ENCODE data around the gene CYTH3. TPM values are rescaled to one million over a fixed set of nuclear protein-coding genes. Genes with fewer than 3 reads are reported as not detected.
"Not testable (repeated sequence)": the region's sequence is repeated elsewhere in the genome, so short reads cannot be mapped to it uniquely, and the experiment has no call there.

Gene CYTH3
- total RNA-seq, 1 donor from 2014 or later: 10.0 TPM

DNA sequence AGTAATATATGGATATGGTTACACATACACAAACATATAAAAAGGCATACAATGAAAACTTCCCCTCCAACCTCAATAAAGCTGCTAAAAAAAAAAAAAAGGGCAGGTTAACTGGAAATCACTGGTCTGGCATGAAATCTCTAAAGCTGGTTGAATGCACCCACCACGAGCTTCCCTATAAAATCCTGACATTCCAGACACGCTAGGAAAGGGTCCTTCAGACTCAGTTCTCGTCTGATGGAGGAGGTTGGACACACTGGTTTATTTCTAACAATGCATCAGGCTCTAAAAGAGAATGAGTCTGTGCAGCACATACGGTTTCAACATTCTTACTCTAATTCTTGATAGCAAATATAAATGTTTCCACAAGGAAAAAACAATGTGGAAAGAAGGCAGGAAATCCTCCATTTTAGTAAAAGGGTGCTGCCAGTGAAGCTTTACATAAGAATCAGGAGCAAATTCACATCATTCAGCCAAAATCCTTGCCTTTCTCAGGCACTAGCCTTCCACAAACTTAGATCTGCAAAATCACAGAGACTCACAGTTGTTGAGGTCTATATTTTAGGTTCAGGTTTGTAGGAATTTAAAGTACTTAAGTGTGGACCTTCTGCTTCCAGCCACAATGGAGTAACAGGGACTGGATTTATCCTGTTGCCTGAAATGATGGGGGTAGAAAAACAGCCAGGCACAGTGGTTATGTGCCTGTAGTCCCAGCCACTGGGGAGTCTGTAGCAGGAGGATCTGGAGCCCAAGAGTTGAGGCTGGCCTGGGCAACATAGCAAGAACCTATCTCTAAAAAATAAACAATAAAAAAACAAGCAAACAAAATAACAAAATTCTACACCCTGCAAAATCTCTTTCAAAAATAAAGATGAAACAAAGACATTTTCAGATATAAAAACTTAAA lies 73.5 kb downstream of the CYTH3 start:
- no peak for DNase-seq (ENCODE audit: low read depth, low spot score)

DNA sequence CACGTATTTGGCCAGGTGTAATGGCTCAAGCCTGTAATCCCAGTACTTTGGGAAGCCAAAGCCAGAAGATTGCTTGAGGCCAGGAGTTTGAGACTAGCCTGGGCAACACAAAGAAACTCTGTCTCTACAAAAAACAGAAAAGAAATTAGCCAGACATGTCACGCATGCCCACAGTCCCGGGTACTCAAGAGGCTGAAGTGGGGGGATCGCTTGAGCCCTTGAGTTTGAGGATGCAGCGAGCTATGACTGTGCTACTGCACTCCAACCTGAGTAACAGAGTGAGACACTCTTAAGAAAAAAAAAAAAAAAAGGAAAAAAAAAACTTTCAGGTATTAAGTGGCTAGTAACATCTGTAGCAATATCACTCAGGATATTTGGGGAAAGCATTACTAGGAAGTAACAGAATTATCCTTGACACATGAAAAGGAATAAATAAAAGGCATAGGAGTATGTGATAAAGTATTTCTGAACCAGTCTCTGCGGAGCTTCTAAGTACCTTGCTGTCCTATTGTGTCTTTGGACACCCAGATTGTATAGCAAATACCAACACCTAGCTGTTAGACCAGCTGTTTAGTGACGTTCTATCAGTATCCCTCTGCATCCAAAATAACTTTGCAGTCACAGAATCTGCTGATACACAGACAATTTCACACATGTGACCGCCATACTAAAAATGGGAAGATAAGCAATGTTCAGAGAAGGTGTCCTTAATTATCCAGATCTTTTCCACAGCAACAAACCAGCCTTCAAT lies 74.4 kb downstream of the CYTH3 start:
- no peak for DNase-seq (ENCODE audit: low read depth, low spot score)

DNA sequence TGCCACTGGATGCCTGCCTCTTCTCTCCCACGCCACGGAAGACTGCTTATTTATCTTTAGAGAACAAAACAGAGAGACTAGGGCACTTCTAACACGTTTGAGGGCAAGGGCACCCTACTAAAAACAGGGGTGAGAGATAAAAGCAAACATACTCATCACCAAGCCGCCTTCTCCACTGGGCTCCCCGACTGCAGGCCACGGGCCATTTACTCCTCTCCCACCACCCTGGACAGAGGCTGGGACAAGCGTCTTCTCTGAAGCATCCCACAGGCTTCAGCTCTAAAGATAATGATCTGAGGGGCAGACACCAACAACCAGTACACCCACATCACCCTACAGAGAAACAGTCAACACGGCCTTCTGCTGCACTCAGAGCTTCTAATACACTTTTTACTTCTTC lies 78.7 kb downstream of the CYTH3 start:
- DNase-seq (ENCODE audit: low read depth, low spot score): no peak

DNA sequence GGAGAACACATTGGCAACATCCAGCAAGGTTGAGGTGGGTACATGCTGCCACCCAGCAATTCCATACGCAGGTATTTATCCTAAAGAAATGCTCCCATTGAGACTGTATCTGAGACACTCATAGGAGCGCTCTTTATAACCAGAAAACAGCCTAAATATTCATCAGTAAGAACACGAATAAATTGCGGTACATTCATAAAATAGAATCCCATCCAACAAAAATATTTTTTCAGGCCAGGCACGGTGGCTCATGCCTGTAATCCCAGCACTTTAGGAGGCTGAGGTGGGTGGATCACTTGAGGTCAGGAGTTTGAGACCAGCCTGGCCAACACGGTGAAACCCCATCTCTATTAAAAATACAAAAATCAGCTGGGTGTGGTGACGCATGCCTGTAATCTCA lies 81.9 kb downstream of the CYTH3 start:
- not testable (repeated sequence) for DNase-seq (ENCODE audit: low read depth, low spot score)

DNA sequence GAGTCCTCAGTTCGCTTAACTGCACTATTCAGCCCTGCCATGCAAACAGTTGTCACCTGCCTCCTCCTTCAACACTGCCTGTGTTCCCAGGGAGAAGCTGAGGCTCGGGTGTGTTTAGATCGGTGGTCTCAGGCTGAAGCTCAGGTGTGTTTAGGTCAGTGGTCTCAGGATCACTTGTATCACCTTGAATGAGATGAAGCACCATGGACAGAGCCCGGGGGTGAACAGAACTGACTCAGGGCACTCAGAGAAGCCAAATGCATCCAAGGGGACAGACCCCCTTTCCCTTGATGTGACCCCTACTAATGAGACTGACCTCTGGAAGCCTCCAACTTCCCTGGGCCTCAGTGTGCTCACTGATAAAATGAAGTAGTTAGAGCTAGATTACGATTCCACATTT lies 84.0 kb downstream of the CYTH3 start:
- no peak for DNase-seq (ENCODE audit: low read depth, low spot score)

DNA sequence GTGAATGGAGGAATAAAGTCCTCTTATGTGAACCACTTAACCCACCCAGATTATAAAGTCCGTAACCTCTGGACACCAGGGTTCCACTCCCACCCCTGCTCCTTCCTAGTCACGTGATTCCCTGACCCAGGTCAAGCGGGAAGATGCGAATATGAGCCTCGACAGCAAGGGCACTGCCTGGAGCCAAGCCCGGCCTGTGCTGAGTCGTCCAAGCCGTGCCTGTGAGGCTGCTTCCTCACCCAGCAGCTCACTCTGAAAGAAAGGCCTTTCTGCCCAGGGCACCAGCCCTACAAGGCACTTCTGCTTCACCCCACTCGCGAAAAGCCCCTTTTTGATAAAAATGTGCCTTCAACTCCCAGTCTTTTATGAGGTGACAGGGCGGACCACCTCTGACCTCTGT lies 85.8 kb downstream of the CYTH3 start:
- DNase-seq (ENCODE audit: low read depth, low spot score): no peak

DNA sequence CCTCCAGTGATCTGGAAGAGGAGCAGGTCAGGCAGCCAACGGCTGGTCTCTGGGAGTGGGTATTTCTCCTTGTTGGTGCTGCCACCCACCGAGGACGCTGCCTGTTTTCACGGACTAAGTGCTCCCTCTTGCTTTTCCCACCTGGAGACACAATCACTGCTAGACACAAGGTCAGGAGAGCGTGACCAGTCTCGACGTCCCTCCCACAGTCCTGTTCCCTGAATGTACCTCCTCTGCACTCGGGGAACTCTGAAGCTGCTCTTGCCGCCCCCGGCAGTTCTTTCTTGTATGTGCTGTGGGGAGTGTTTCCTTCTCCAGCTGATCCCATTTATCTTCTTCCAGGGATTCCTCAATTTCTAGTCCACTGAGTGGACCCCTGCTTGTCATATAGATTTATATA lies 89.4 kb downstream of the CYTH3 start:
- DNase-seq (ENCODE audit: low read depth, low spot score): no peak

DNA sequence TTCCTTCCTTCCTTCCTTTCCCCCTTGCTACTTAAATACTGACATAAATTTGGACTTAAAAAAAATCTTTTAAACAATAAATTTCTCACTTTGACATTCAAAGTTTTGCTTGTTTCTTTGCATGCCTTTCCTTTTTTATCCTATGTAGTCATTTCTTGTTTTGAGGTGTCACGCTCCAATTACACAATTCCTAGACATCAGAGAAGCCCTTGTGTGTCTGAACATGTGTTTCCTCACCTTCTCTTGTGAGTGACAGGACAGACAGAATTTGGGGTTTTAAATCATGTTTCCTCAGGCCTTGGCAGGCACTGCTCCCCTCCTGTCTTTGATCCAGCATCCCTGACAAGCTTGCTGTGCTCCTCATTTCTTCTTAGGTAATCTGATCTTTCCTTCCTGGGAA lies 91.3 kb downstream of the CYTH3 start:
- DNase-seq (ENCODE audit: low read depth, low spot score): no peak

DNA sequence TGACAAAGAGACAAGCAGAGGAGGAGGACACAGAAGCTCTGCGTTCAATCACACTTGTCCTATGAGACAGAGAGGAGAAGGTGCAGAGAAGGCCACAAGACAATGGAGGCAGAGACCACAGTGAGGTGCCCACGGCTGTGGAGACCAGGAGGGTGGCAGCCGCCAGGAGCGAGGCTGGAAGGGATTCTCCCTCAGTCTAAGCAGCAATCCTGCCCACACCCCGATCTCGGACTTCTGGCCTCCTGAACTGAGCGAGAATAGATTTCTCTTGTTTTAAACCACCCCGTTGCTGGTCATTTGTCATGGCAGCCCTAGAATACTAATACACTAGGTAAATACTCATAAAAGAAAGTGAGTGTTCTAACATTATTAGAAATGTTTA lies 92.1 kb downstream of the CYTH3 start:
- DNase-seq (ENCODE audit: low read depth, low spot score): no peak

DNA sequence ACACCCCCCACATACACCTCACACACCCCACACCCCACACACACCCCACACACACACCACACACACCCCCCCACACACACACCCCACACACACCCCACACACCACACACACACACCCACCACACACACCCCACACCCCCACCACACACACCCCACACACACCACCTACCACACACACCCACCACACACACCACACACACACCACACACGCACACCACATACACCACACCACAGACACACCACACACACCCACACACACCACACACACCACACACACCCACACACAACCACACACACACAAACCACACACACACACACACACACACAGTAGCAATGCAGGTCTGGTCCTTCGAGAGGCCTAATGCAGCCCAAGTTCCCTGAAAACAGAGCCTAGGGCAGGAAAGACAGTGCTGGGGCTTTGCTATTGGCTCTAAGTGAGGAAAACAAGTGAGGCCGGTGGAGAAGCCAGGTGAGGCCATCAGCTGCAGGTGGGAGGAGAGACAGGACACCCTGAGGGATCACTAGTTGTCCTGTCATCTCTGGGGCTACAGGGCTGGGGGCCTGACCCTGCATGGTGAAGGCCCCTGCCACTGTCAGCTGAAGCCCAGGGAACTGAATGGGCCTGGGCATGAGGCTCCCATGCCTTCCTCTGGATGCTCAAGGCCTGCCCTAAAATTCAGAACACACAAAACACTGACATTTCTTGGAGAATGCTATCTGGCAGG lies 92.6 kb downstream of the CYTH3 start:
- DNase-seq (ENCODE audit: low read depth, low spot score): no peak

DNA sequence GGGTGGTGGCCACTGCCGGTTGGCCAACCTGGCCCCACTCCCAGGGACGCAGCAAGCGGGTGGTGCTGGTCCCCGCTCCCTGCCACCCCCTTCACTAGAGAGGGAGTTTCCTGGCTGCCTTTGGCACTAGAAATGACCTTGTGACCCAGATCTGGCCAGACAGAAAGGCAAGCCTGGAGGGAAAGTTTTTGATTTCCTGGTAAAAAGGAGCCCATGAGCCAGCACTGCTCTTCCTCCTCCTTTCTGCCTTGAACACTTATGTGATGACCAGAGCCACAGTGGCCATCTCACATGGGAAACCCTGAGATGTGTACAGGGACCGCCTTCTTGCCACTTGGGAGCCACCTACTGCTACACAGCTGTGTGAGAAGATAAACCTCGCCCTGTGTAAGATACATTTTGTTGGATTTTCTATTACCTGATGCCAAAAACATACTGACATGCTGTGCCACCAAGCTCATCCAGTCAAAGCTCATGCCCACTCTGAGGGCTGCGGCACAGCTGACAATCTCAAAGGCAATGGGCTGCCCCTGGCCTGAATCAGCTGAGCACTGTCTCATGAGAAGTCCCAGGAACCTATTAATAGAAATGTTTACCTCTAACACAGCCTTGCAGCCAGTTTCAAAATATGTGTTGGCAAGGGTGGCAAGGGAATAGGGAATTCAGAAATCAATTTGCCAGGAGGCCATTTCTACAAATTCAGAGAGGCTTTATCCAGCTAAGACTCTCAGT lies 94.0 kb downstream of the CYTH3 start:
- no peak for DNase-seq (ENCODE audit: low read depth, low spot score)

DNA sequence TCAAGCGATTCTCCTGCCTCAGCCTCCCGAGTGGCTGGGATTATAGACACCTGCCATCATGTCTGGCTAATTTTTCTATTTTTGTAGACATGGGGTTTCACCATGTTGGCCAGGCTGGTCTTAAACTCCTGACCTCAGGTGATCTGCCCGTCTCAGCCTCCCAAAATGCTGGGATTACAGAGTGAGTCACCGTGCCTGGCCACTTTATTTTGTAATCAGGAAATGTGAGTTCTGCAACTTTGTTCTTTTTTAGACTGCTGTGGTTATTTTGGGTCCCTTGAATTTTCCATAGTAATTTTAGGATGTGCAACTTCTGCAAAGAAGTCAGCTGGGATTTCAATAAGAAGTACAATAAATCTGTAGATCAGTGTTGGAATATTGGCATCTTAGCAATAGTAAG lies 96.8 kb downstream of the CYTH3 start:
- no peak for DNase-seq (ENCODE audit: low read depth, low spot score)

DNA sequence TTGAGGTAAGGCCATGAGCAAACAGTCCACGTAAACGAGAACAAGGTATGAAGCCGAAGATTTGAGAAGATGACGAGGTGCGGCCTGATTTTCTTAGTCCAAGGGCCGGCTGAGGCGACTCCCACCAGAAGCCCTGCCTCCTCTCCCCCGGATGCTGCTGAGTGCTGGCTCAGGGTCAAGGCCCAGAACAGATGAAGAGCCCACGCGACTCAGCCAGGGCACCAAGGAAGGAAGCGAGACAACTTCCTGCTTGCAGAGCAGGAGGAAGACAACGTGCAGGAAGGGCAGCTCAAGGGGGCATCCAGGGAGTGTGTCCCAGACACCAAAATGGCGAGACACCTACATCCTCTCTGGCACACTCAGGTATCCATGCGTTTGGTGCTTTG lies 99.5 kb downstream of the CYTH3 start:
- DNase-seq (ENCODE audit: low read depth, low spot score): no peak

DNA sequence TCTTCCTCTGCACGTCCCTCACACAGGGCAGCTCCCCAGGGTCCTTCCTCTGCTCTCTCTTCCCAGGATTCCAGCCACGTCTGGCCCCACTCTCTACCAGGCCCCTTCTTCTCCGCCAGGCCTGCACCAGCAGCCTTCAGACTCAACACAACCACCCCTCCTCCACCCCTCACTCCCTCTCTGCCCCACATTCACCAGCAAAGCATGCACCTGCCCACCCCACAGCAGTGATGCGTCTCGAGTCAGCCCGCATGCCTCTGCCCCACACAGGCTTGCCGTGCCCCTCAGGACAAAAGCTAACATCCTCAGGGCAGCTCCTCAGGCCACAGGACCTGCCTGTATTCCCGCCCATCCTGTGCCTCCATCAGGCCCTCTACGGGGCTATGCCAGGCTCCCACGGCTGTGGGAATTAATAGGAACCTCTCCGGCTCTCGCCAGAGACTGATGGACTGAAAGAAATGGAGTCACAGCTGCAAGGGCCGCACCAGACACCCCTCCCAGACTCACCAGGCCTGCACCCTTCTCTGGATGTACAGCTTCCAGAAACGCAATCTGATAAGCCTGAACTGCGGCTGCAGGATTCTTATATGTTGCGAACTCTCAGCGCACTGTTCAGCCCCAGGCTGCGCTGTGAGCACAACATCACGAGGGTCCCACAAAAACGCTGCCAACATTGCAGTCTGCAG lies 100.1 kb downstream of the CYTH3 start:
- DNase-seq (ENCODE audit: low read depth, low spot score): no peak

DNA sequence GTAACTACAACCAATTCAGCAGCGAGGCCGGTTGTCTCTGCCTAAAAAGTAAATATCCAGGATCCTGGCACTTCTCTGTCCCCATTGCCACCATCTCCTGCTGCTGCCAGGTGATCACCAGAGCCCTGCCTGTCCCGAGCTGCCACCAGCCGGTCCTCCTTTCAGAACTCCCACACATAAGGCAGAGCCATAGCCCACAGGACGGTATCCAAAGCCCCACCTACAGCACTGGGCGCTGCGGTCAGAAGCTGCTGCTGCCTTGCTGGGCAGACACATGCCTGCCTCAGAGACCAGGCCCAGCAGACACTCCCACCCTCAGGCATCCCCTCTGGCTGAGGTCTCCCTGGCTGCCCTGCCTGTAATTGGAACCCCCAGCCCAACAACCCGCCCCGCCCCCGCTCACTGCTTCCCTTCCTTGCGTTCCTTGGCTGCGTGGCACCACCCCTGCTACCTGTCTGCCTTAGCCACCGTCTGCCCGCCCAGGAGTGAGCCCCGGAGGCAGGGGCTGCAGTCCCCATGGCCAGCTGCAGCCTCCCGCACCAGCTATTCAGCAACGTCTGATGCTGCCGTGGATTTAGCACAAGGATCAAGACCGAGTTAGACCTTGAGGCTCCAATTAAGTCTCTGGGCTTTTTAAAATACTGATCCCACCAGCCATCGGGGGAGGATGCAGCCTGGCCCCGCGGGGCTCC lies 100.7 kb downstream of the CYTH3 start:
- DNase-seq (ENCODE audit: low read depth, low spot score): no peak

DNA sequence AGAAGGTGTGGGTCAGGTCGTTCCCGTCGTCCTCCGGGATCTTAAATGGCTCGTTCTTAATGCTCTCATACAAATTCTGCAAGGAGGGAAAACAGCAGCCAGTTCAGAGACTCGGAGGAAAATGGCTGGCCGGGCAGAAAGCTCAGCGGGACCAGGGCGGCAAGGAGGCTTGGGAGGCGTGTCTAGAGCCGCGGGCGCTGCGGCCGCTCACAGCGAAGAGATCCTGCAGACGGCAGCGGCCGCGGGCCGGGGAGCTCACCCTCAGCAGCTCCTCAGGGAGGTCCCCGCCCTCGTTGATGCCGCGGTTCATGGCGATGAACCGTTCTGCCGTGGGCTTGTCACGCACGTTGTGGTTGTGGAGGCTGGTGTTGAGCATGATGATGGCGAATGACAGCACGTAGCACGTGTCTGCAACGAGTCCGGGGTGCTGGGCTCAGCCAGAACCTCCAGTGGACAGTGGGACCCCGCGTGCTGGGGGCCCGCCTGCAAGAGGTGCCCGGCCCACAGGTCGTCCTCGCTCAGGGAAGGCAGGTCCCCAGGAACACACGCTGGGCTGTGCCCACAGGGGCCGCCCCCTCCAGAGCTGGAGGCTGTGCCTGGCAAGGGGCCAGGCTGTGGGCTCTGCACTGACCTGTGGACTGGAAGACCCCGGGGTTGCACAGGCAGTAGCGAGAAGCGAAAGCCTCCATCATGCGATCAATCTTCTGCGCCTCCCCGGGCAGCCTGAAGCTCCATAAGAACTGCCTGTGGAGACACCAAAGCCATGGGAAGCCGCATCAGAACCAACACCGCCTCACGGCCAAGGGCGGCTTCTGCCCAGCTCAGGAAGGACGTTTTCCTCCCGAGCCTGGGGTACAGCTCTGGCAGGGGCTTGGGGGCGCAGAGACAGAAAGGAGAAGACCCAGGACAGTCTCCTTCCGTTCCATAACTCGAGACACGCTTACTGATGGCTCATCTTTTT lies 101.6 kb downstream of the CYTH3 start:
- no peak for DNase-seq (ENCODE audit: low read depth, low spot score)

DNA sequence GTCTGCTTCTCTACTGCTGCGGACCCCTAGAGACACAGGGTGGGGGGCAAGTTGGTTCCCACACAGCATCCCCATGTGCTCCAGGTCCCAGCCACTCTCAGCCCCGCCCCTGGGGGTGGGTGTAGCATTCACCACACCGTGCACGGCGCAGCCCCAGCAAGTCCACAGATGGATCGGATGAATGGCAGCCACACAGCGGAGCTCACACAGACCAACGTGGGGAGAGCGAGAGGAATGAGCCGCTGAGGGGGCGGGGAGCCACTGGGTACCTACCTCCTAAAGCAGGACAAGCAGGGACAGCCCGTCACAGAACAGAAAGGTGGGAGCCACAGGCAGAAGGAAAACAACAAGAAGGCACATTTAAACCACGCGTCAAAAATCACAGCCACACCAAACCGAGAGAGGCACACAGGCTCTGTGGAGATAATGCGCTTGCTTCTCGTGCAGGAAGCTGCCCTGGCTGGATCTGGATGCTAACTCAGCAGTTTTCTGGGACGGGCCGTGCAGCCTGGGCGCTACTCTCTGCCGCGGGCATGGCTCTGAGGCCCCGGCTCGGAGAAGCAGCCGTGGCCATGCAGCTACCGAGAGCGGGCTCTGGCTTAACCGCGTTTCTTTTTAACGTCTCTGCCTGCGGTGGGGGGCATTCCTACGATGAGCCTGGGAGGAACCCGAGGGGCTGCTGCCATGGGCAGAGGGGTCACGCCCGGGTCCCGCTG lies 102.5 kb downstream of the CYTH3 start:
- no peak for DNase-seq (ENCODE audit: low read depth, low spot score)

DNA sequence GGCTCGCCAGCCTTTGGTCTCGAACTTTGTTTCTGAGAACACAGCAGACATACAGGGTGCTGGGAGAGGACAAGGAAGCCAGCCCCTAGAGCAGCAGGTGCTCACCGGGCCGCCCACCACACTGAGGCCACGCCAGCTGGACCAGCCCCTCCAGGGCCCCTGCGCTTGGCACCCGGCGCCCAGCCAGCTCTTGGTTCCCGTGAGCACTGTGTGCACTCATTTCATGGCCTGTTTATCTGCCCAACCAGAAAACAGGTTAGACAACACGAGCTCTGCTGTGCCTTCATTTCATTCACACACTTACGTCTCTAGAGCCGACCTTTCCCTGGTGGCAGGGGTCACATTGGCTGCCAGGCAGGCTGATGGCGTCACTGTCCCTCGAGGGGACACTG lies 104.0 kb downstream of the CYTH3 start:
- no peak for DNase-seq (ENCODE audit: low read depth, low spot score)
